ENCODE data around the gene DDA1.

The DDA1 gene

DNA sequence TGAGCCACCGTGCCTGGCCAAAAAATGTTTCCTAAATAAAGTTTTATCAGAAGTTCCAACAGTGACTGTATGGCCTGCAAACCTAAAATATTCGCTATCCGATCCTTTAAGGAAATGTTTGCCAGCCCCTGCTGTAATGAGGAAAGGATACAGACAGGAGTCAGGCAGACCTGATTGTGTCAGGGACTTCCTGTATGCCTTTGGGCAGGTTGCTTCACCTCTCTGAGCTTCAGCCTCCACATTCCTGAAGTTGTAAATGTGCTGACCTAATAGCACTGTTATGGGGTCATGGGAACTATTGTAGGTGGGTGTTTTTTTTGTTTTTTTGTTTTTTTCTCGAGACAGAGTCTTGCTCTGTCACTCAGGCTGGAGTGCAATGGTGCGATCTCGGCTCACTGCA lies 12.4 kb upstream of the DDA1 start:
- H3K27me3 ChIP-seq (ENCODE audit: insufficient read depth, poor library complexity, severe bottlenecking): no peaks in the 10 kb centered on the region
- TF ChIP-seq REST (IDR thresholded peaks at IDR 0.05; ENCODE audit: insufficient replicate concordance, low read depth) (no peak), GABPA (IDR thresholded peaks at IDR 0.05; ENCODE audit: low read depth) (no peak), POLR2AphosphoS5 (IDR thresholded peaks at IDR 0.05; ENCODE audit: low read depth) (no peak), SPI1 (IDR thresholded peaks at IDR 0.05; ENCODE audit: borderline replicate concordance, low read depth) (no peak), CTCF (IDR thresholded peaks at IDR 0.05; ENCODE audit: insufficient read depth, low read length) (no peak)
- H3K4me3 ChIP-seq (replicated peaks; ENCODE audit: insufficient read depth, low read length): no peak overlapping the region
- H3K27ac ChIP-seq (replicated peaks): no peak overlapping the region
- DNase-seq (ENCODE audit: low read depth in 1 of 2, low spot score in 1 of 2): no peak

GRCh38 chr19:17300992-17301619 lies 8.3 kb upstream of the DDA1 start:
- no peak for DNase-seq (ENCODE audit: low read depth in 1 of 2, low spot score in 1 of 2)
- no peak overlapping the region for H3K27ac ChIP-seq (replicated peaks)
- H3K27me3 ChIP-seq (ENCODE audit: insufficient read depth, poor library complexity, severe bottlenecking): no peaks in the 10 kb centered on the region
- no peak overlapping the region for H3K4me3 ChIP-seq (replicated peaks; ENCODE audit: insufficient read depth, low read length)
- TF ChIP-seq POLR2AphosphoS5 (IDR thresholded peaks at IDR 0.05; ENCODE audit: low read depth): no peak
- TF ChIP-seq GABPA (IDR thresholded peaks at IDR 0.05; ENCODE audit: low read depth): no peak
- no peak for TF ChIP-seq CTCF (IDR thresholded peaks at IDR 0.05; ENCODE audit: insufficient read depth, low read length)
- no peak for TF ChIP-seq REST (IDR thresholded peaks at IDR 0.05; ENCODE audit: insufficient replicate concordance, low read depth)
- no peak for TF ChIP-seq SPI1 (IDR thresholded peaks at IDR 0.05; ENCODE audit: borderline replicate concordance, low read depth)

- TF ChIP-seq CTCF (IDR thresholded peaks at IDR 0.05; ENCODE audit: insufficient read depth, low read length) (no peak), SPI1 (IDR thresholded peaks at IDR 0.05; ENCODE audit: borderline replicate concordance, low read depth) (no peak; the same call in 1 of the 2 replicates), REST (IDR thresholded peaks at IDR 0.05; ENCODE audit: insufficient replicate concordance, low read depth) (no peak), POLR2AphosphoS5 (IDR thresholded peaks at IDR 0.05; ENCODE audit: low read depth) (no peak), GABPA (IDR thresholded peaks at IDR 0.05; ENCODE audit: low read depth) (no peak)
- peak in 1 of 2 experiments; percentile 68 for DNase-seq (ENCODE audit: low read depth in 1 of 2, low spot score in 1 of 2)
- Histone ChIP-seq H3K4me3 (replicated peaks; ENCODE audit: insufficient read depth, low read length) (peak overlapping the region; percentile 56), H3K27me3 (ENCODE audit: insufficient read depth, poor library complexity, severe bottlenecking) (no peaks in the 10 kb centered on the region), H3K27ac (replicated peaks) (peak overlapping the region; percentile 48; the same call in 1 of the 2 replicates)
Measured at GRCh38 chr19:17302391-17303166, 6.8 kb upstream of the DDA1 start.

Measured in HL-60 (cell line).